GM12878 (cell line): Measurements from ENCODE around the gene DPH7. TPM values are rescaled to one million over a fixed set of nuclear protein-coding genes. Genes with fewer than 3 reads are reported as not detected.

Experiments
- ATAC-seq: fragments of 200-7000 bp; cut with Tn5 transposase; 3 replicates; pipeline ENCODE4 v1.9.1; 2020; ENCODE audit warnings: mild to moderate bottlenecking, moderate library complexity
- BruUV-seq: library from RNA; stranded (reverse); fragments of 400-500 nt; replicated peaks from 2 replicates; lab custom pipeline; 2021; lab: Mats Ljungman, UMichigan
- CTCF ChIA-PET: fragments of 300-600 bp; sonication (Branson Sonifier 250); formaldehyde crosslinking; extraction: SDS; loops from one replicate; lab custom pipeline; 2021; ENCODE audit warnings: inconsistent platforms; lab: Yijun Ruan, JAX
- POLR2A ChIA-PET: fragments of 350-600 bp; formaldehyde crosslinking; extraction: SDS; loops from one replicate; lab custom pipeline; 2021; ENCODE audit warnings: inconsistent platforms; lab: Charles Lee
- RAD21 ChIA-PET: fragments of 300-600 bp; sonication (Branson Sonifier 250); formaldehyde crosslinking; loops from one replicate; lab custom pipeline; 2023; ENCODE audit warnings: antibody characterized with exemption; ENCODE audit not compliant: unreplicated experiment; lab: Charles Lee
- SMC1A ChIA-PET: fragments of 300-600 bp; sonication (Branson Sonifier 250); formaldehyde crosslinking; loops from one replicate; lab custom pipeline; 2023; ENCODE audit not compliant: unreplicated experiment, uncharacterized antibody; lab: Charles Lee
- DNase-seq: peaks from one replicate; pipeline ENCODE4 v3.0.0-alpha.2; 2011; ENCODE audit warnings: low read depth, low spot score
- FAIRE-seq: peaks from 3 replicates; lab custom pipeline; 2011; peaks lifted over from hg19 to GRCh38; lab: Jason Lieb, UNC
- H2AFZ ChIP-seq: 2 replicates; pipeline ENCODE4 v1.6.0; 2011; ENCODE audit warnings: low read depth, low read length, control low read depth; ENCODE audit not compliant: control insufficient read depth
- H3K27ac ChIP-seq: 2 replicates; pipeline ENCODE4 v1.5.1; 2011; ENCODE audit warnings: control low read depth; ENCODE audit not compliant: control insufficient read depth, insufficient read depth
- H3K27me3 ChIP-seq, 2 experiments: replicated peaks in 1 of 2; 2 replicates each; pipeline versions ENCODE4 v1.6.0 to v1.6.1; 2011; ENCODE audit warnings: low read length in 1 of 2; ENCODE audit not compliant: control insufficient read depth in 2 of 2, insufficient read depth in 2 of 2
- H3K36me3 ChIP-seq, 2 experiments: 2 replicates each; pipeline ENCODE4 v1.5.1; 2011; ENCODE audit warnings: low read length in 1 of 2; ENCODE audit not compliant: control insufficient read depth in 2 of 2, insufficient read depth in 2 of 2
- H3K4me1 ChIP-seq: 2 replicates; pipeline ENCODE4 v1.6.1; 2011; ENCODE audit warnings: mild to moderate bottlenecking, low read length, moderate library complexity, mixed read lengths; ENCODE audit not compliant: control insufficient read depth, insufficient read depth
- H3K4me2 ChIP-seq: 2 replicates; pipeline ENCODE4 v1.6.0; 2011; ENCODE audit warnings: control low read depth; ENCODE audit not compliant: control insufficient read depth, insufficient read depth
- H3K4me3 ChIP-seq: fragments of 200-600 bp; sonication (generic); 2 replicates; pipeline ENCODE4 v1.5.1; 2016
- H3K79me2 ChIP-seq: 2 replicates; pipeline ENCODE4 v1.6.0; 2011; ENCODE audit warnings: low read length; ENCODE audit not compliant: control insufficient read depth, insufficient read depth
- H3K9ac ChIP-seq: 2 replicates; pipeline ENCODE4 v1.8.0; 2011; ENCODE audit warnings: low read length, control low read depth, mixed read lengths; ENCODE audit not compliant: control insufficient read depth, insufficient read depth
- H3K9me3 ChIP-seq: replicated peaks from 3 replicates; pipeline ENCODE4 v1.5.1; 2011; ENCODE audit warnings: mild to moderate bottlenecking, low read length; ENCODE audit not compliant: control insufficient read depth, insufficient read depth
- H4K20me1 ChIP-seq: 2 replicates; pipeline ENCODE4 v1.6.0; 2011; ENCODE audit not compliant: control insufficient read depth, insufficient read depth
- ATF2 ChIP-seq: IDR thresholded peaks from 2 replicates; pipeline ENCODE4 v1.6.1; 2012; ENCODE audit warnings: low read length, inconsistent platforms
- CBFB ChIP-seq: IDR thresholded peaks from 2 replicates; pipeline ENCODE4 v1.6.1; 2016; ENCODE audit warnings: antibody characterized with exemption, low read depth
- DPF2 ChIP-seq: fragments of 450-650 bp; IDR thresholded peaks from 2 replicates; pipeline ENCODE4 v1.6.1; 2017; ENCODE audit warnings: mild to moderate bottlenecking
- EZH2 ChIP-seq: IDR thresholded peaks from 2 replicates; pipeline ENCODE4 v1.6.1; 2012; ENCODE audit warnings: low read depth, mild to moderate bottlenecking, control low read depth, inconsistent platforms, low read length, borderline replicate concordance; ENCODE audit not compliant: control insufficient read depth
- NFYA ChIP-seq: IDR thresholded peaks from 2 replicates; pipeline ENCODE4 v1.6.1; 2011; ENCODE audit warnings: low read depth, mild to moderate bottlenecking, low read length, improper control_type of control experiment, borderline replicate concordance
- TCF7 ChIP-seq: IDR thresholded peaks from 2 replicates; pipeline ENCODE4 v1.6.1; 2014; ENCODE audit warnings: antibody characterized with exemption, borderline replicate concordance
- WGBS: methylation state at CpG from one replicate; pipeline ENCODE4 v1.1.6; 2016; ENCODE audit warnings: low lambda C conversion rate; ENCODE audit not compliant: insufficient replicate concordance, insufficient coverage; ENCODE audit errors: missing lambda C conversion rate; 5-methylcytosine and 5-hydroxymethylcytosine counted together
- in situ Hi-C: fragments of 300-500 bp; cut with MboI; formaldehyde crosslinking; loops from 9 replicates; pipeline ENCODE4 v1.14.3; 2018; ENCODE audit warnings: mixed read lengths
- intact Hi-C: fragments of 100-400 bp; cut with micrococcal nuclease; formaldehyde crosslinking; loops from one replicate; pipeline ENCODE4 v1.14.2; 2022; ENCODE audit not compliant: unreplicated experiment
- polyA plus RNA-seq, 11 experiments: library from polyadenylated mRNA; depleted of rRNA in 4 of 11; unstranded in 6 of 11; stranded (reverse) in 5 of 11; fragments of >200 nt; fragmentation: Nextera tagmentation in 4 of 11; fragmentation: Illumina TruSeq in 1 of 11; extraction: Ambion mirVana in 4 of 11; extraction: Trizol in 1 of 11; gene quantifications; 1 replicate in 1 of 11; 2 replicates in 10 of 11; pipeline versions ENCODE4 v1.2.1 to v1.2.3, GENCODE V29; 2011 to 2016; ENCODE audit warnings: inconsistent platforms in 2 of 11, missing spikeins in 2 of 11, low read depth in 1 of 11
- total RNA-seq, 4 experiments: library from RNA; depleted of rRNA in 3 of 4; stranded (reverse); fragments of >200 nt in 3 of 4; fragmentation: Illumina TruSeq in 1 of 4; extraction: Trizol in 1 of 4; gene quantifications; 2 replicates each; pipeline versions ENCODE4 v1.2.1 to v1.2.3, GENCODE V29; 2013 to 2021
- TF ChIP-seq, protein P1 (sequence below): fragments of 450-650 bp; IDR thresholded peaks from 2 replicates; pipeline ENCODE4 v1.6.1; 2017; ENCODE audit warnings: mild to moderate bottlenecking, moderate library complexity
- TF ChIP-seq, protein P2 (sequence below): IDR thresholded peaks from 2 replicates; pipeline ENCODE4 v1.6.1; 2012; ENCODE audit warnings: improper control_type of control experiment, low read depth, low read length; ENCODE audit not compliant: insufficient replicate concordance

DPH7 gene
- total and polyA plus RNA-seq, 10 of the 15 experiments (the other 5 are each of a cell fraction or from before 2014, with no cell fraction given) = 8.7 to 40.0 (median 28.1) TPM

- Histone ChIP-seq H3K79me2 (no peaks in the 10 kb centered on the region), H3K9ac (no peak overlapping the region), H3K36me3 (no peaks in the 10 kb centered on the region), H3K4me2 (no peak overlapping the region), H3K4me3 (no peak overlapping the region), H2AFZ (no peak overlapping the region), H4K20me1 (no peaks in the 10 kb centered on the region), H3K4me1 (no peaks in the 10 kb centered on the region), H3K27ac (no peak overlapping the region), H3K27me3 (no peaks in the 10 kb centered on the region; a peak in 1 of 4 replicates), H3K9me3 (no peaks in the 10 kb centered on the region; the same call in 2 of the 3 replicates)
- ChIA-PET RAD21 (no interaction called here), SMC1A (no interaction called here), POLR2A (interaction anchor here (1.7 kb wide), 1 partner anchor 9 kb away, joined by 5 read pairs; the partner anchor contains the start of gene MRPL41), CTCF (no interaction called here)
- 53% methylated on average over 20 of the region's 20 CpGs for WGBS
- TF ChIP-seq EZH2 = no peak
- TF ChIP-seq, protein P1, sequence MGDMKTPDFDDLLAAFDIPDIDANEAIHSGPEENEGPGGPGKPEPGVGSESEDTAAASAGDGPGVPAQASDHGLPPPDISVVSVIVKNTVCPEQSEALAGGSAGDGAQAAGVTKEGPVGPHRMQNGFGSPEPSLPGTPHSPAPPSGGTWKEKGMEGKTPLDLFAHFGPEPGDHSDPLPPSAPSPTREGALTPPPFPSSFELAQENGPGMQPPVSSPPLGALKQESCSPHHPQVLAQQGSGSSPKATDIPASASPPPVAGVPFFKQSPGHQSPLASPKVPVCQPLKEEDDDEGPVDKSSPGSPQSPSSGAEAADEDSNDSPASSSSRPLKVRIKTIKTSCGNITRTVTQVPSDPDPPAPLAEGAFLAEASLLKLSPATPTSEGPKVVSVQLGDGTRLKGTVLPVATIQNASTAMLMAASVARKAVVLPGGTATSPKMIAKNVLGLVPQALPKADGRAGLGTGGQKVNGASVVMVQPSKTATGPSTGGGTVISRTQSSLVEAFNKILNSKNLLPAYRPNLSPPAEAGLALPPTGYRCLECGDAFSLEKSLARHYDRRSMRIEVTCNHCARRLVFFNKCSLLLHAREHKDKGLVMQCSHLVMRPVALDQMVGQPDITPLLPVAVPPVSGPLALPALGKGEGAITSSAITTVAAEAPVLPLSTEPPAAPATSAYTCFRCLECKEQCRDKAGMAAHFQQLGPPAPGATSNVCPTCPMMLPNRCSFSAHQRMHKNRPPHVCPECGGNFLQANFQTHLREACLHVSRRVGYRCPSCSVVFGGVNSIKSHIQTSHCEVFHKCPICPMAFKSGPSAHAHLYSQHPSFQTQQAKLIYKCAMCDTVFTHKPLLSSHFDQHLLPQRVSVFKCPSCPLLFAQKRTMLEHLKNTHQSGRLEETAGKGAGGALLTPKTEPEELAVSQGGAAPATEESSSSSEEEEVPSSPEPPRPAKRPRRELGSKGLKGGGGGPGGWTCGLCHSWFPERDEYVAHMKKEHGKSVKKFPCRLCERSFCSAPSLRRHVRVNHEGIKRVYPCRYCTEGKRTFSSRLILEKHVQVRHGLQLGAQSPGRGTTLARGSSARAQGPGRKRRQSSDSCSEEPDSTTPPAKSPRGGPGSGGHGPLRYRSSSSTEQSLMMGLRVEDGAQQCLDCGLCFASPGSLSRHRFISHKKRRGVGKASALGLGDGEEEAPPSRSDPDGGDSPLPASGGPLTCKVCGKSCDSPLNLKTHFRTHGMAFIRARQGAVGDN = no peak
- no peak for TF ChIP-seq DPF2
- no peak for TF ChIP-seq NFYA
- TF ChIP-seq, protein P2, sequence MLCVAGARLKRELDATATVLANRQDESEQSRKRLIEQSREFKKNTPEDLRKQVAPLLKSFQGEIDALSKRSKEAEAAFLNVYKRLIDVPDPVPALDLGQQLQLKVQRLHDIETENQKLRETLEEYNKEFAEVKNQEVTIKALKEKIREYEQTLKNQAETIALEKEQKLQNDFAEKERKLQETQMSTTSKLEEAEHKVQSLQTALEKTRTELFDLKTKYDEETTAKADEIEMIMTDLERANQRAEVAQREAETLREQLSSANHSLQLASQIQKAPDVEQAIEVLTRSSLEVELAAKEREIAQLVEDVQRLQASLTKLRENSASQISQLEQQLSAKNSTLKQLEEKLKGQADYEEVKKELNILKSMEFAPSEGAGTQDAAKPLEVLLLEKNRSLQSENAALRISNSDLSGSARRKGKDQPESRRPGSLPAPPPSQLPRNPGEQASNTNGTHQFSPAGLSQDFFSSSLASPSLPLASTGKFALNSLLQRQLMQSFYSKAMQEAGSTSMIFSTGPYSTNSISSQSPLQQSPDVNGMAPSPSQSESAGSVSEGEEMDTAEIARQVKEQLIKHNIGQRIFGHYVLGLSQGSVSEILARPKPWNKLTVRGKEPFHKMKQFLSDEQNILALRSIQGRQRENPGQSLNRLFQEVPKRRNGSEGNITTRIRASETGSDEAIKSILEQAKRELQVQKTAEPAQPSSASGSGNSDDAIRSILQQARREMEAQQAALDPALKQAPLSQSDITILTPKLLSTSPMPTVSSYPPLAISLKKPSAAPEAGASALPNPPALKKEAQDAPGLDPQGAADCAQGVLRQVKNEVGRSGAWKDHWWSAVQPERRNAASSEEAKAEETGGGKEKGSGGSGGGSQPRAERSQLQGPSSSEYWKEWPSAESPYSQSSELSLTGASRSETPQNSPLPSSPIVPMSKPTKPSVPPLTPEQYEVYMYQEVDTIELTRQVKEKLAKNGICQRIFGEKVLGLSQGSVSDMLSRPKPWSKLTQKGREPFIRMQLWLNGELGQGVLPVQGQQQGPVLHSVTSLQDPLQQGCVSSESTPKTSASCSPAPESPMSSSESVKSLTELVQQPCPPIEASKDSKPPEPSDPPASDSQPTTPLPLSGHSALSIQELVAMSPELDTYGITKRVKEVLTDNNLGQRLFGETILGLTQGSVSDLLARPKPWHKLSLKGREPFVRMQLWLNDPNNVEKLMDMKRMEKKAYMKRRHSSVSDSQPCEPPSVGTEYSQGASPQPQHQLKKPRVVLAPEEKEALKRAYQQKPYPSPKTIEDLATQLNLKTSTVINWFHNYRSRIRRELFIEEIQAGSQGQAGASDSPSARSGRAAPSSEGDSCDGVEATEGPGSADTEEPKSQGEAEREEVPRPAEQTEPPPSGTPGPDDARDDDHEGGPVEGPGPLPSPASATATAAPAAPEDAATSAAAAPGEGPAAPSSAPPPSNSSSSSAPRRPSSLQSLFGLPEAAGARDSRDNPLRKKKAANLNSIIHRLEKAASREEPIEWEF = no peak
- no peak for TF ChIP-seq ATF2
- no peak for TF ChIP-seq TCF7
- no peak for TF ChIP-seq CBFB
- intact Hi-C loops (no loop called here), in situ Hi-C loops (no loop called here)
- DNase-seq (no peak), ATAC-seq (no peak), FAIRE-seq (no peak)
- BruUV-seq = no TSS peak
These were observed 36.2 kb downstream of the DPH7 start for GRCh38 chr9:137542486-137542885.
